Measurements from ENCODE around the gene STRN. TPM values are rescaled to one million over a fixed set of nuclear protein-coding genes. Genes with fewer than 3 reads are reported as not detected.

The STRN gene
- total and polyA plus RNA-seq, 2 of the 13 experiments (the other 11 are each of a cell fraction or from before 2014, with no cell fraction given): 10.4 to 19.3 TPM

DNA sequence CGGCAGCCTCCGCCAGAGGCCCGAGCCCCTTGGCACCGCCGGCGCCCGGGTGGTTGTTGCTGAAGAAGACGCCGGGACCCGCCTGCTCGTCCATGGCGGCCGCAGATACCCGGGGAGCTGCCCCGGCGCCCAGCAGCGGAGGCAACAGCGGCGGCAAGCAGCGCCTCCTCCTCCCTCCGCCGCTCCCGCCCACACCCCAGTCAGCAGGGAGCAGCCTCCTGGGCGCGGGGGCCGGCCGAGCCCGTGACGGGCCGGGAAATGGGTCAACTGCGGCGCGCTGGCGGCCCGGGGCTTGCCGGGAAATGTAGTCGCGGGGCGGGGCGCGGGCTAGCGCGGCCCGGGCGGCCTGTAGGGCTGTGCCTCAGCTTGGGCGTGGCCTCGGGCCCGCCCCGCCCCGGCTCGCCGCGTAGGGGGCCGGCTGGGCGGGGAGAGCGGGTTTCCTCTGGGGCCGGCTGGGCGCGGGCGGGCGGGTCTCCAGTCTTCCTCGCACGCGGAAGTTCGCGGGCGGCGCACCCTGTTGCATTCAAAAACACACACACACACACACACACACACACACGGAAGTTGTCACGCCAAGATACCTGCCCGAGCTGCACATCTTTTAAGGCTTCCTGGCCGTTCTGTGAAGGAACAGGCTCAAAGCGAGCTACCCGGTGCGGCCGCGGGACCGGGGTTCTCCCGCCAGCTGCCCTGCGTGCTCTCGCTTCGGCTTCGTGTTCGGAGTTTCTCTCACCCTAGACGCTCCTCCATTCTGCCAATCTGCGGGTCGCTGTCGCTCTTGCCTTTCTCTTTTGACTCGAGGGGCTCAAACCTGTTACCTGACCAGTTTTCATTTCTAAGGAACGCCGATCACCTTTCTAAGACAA, at the start of gene STRN (continued):
- TF ChIP-seq, protein P1, sequence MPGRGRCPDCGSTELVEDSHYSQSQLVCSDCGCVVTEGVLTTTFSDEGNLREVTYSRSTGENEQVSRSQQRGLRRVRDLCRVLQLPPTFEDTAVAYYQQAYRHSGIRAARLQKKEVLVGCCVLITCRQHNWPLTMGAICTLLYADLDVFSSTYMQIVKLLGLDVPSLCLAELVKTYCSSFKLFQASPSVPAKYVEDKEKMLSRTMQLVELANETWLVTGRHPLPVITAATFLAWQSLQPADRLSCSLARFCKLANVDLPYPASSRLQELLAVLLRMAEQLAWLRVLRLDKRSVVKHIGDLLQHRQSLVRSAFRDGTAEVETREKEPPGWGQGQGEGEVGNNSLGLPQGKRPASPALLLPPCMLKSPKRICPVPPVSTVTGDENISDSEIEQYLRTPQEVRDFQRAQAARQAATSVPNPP (CRISPR knock-in tag; IDR thresholded peaks at IDR 0.05): 0 out of 2 replicates have a peak, but pooled peaks have one; percentile 33
- TF ChIP-seq DNMT3B (CRISPR knock-in tag; conservative IDR thresholded peaks at IDR 0.05) (0 out of 2 replicates have a peak, but pooled peaks have one; percentile 12), MXD4 (CRISPR knock-in tag; IDR thresholded peaks at IDR 0.05) (peak; percentile 50; the same call in 1 of the 2 replicates), SALL2 (CRISPR knock-in tag; IDR thresholded peaks at IDR 0.05) (peak; percentile 70; the same call in 1 of the 2 replicates), ZNF674 (CRISPR knock-in tag; IDR thresholded peaks at IDR 0.05; ENCODE audit: low read depth) (no peak), NFATC3 (CRISPR knock-in tag; IDR thresholded peaks at IDR 0.05) (peak; percentile 70; the same call in 1 of the 2 replicates), ZNF614 (CRISPR knock-in tag; IDR thresholded peaks at IDR 0.05; ENCODE audit: borderline replicate concordance) (peak; percentile 51; the same call in 1 of the 2 replicates), PRMT3 (CRISPR knock-in tag; IDR thresholded peaks at IDR 0.05; ENCODE audit: borderline replicate concordance, low read depth) (peak; percentile 89), ZNF317 (CRISPR knock-in tag; IDR thresholded peaks at IDR 0.05) (peak; percentile 17; the same call in 1 of the 2 replicates), MAFK (conservative IDR thresholded peaks at IDR 0.05 in 1 of 2, IDR thresholded peaks at IDR 0.05 in 1 of 2; ENCODE audit: low read length in 2 of 2) (no peak), HMGA1 (CRISPR knock-in tag; conservative IDR thresholded peaks at IDR 0.05) (no peak), HIVEP1 (CRISPR knock-in tag; IDR thresholded peaks at IDR 0.05) (peak; percentile 72; the same call in 1 of the 2 replicates)
- TF ChIP-seq, protein P2, sequence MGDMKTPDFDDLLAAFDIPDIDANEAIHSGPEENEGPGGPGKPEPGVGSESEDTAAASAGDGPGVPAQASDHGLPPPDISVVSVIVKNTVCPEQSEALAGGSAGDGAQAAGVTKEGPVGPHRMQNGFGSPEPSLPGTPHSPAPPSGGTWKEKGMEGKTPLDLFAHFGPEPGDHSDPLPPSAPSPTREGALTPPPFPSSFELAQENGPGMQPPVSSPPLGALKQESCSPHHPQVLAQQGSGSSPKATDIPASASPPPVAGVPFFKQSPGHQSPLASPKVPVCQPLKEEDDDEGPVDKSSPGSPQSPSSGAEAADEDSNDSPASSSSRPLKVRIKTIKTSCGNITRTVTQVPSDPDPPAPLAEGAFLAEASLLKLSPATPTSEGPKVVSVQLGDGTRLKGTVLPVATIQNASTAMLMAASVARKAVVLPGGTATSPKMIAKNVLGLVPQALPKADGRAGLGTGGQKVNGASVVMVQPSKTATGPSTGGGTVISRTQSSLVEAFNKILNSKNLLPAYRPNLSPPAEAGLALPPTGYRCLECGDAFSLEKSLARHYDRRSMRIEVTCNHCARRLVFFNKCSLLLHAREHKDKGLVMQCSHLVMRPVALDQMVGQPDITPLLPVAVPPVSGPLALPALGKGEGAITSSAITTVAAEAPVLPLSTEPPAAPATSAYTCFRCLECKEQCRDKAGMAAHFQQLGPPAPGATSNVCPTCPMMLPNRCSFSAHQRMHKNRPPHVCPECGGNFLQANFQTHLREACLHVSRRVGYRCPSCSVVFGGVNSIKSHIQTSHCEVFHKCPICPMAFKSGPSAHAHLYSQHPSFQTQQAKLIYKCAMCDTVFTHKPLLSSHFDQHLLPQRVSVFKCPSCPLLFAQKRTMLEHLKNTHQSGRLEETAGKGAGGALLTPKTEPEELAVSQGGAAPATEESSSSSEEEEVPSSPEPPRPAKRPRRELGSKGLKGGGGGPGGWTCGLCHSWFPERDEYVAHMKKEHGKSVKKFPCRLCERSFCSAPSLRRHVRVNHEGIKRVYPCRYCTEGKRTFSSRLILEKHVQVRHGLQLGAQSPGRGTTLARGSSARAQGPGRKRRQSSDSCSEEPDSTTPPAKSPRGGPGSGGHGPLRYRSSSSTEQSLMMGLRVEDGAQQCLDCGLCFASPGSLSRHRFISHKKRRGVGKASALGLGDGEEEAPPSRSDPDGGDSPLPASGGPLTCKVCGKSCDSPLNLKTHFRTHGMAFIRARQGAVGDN (CRISPR knock-in tag; IDR thresholded peaks at IDR 0.05): peak; percentile 96
- TF ChIP-seq, protein P3, sequence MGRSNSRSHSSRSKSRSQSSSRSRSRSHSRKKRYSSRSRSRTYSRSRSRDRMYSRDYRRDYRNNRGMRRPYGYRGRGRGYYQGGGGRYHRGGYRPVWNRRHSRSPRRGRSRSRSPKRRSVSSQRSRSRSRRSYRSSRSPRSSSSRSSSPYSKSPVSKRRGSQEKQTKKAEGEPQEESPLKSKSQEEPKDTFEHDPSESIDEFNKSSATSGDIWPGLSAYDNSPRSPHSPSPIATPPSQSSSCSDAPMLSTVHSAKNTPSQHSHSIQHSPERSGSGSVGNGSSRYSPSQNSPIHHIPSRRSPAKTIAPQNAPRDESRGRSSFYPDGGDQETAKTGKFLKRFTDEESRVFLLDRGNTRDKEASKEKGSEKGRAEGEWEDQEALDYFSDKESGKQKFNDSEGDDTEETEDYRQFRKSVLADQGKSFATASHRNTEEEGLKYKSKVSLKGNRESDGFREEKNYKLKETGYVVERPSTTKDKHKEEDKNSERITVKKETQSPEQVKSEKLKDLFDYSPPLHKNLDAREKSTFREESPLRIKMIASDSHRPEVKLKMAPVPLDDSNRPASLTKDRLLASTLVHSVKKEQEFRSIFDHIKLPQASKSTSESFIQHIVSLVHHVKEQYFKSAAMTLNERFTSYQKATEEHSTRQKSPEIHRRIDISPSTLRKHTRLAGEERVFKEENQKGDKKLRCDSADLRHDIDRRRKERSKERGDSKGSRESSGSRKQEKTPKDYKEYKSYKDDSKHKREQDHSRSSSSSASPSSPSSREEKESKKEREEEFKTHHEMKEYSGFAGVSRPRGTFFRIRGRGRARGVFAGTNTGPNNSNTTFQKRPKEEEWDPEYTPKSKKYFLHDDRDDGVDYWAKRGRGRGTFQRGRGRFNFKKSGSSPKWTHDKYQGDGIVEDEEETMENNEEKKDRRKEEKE (IDR thresholded peaks at IDR 0.05): no peak
- TF ChIP-seq, protein P4, sequence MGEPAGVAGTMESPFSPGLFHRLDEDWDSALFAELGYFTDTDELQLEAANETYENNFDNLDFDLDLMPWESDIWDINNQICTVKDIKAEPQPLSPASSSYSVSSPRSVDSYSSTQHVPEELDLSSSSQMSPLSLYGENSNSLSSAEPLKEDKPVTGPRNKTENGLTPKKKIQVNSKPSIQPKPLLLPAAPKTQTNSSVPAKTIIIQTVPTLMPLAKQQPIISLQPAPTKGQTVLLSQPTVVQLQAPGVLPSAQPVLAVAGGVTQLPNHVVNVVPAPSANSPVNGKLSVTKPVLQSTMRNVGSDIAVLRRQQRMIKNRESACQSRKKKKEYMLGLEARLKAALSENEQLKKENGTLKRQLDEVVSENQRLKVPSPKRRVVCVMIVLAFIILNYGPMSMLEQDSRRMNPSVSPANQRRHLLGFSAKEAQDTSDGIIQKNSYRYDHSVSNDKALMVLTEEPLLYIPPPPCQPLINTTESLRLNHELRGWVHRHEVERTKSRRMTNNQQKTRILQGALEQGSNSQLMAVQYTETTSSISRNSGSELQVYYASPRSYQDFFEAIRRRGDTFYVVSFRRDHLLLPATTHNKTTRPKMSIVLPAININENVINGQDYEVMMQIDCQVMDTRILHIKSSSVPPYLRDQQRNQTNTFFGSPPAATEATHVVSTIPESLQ (CRISPR knock-in tag; conservative IDR thresholded peaks at IDR 0.05): no peak
